ENCODE results near the gene TSTD1.
"Not testable (repeated sequence)": the region's sequence is repeated elsewhere in the genome, so short reads cannot be mapped to it uniquely, and the experiment has no call there.

DNA sequence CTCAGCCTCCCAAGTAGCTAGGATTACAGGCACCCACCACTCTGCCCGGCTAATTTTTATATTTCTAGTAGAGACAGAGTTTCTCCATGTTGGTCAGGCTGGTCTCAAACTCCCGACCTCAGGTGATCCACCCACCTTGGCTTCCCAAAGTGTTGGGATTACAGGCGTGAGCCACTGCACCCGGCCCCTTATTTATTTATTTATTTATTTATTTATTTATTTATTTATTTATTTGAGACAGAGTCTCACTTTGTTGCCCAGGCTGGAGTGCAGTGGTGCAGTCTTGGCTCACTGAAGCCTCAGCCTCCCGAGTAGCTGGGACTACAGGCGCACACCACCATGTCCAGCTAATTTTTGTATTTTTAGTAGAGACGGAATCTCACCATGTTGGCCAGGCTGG is 26.9 kb upstream of the TSTD1 start:
- TF ChIP-seq, protein P1, sequence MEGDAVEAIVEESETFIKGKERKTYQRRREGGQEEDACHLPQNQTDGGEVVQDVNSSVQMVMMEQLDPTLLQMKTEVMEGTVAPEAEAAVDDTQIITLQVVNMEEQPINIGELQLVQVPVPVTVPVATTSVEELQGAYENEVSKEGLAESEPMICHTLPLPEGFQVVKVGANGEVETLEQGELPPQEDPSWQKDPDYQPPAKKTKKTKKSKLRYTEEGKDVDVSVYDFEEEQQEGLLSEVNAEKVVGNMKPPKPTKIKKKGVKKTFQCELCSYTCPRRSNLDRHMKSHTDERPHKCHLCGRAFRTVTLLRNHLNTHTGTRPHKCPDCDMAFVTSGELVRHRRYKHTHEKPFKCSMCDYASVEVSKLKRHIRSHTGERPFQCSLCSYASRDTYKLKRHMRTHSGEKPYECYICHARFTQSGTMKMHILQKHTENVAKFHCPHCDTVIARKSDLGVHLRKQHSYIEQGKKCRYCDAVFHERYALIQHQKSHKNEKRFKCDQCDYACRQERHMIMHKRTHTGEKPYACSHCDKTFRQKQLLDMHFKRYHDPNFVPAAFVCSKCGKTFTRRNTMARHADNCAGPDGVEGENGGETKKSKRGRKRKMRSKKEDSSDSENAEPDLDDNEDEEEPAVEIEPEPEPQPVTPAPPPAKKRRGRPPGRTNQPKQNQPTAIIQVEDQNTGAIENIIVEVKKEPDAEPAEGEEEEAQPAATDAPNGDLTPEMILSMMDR (IDR thresholded peaks at IDR 0.05; ENCODE audit: low read length) = not testable (repeated sequence)
- not testable (repeated sequence) for TF ChIP-seq EZH2phosphoT487 (IDR thresholded peaks at IDR 0.05; ENCODE audit: low read length); EZH2 (optimal IDR thresholded peaks at IDR 0.05; ENCODE audit: low read depth, low read length)

Measured in MM.1S (cell line).